Measurements from ENCODE around the gene TMPO.
"Not testable (repeated sequence)": the region's sequence is repeated elsewhere in the genome, so short reads cannot be mapped to it uniquely, and the experiment has no call there.

TMPO gene

GRCh38 chr12:98515287-98516110 lies at the start of gene TMPO:
Gene TMPO, plus strand, starts transcription at chr12:98515590. Its CDS starts 278 bp downstream, at chr12:98515868.
- DNase-seq (ENCODE audit: low spot score): peak; percentile 99

GRCh38 chr12:98465950-98466602 lies 49.3 kb upstream of the TMPO start:
- DNase-seq (ENCODE audit: low spot score): no peak

GRCh38 chr12:98466640-98467400 lies 48.6 kb upstream of the TMPO start:
- DNase-seq (ENCODE audit: low spot score): no peak

- no peak for DNase-seq (ENCODE audit: low spot score)
Observed at GRCh38 chr12:98469109-98469508, 46.3 kb upstream of the TMPO start.

GRCh38 chr12:98470469-98471082 lies 44.8 kb upstream of the TMPO start:
- DNase-seq (ENCODE audit: low spot score): no peak

- DNase-seq (ENCODE audit: low spot score): no peak
Observed at GRCh38 chr12:98471085-98471484, 44.3 kb upstream of the TMPO start.

- no peak for DNase-seq (ENCODE audit: low spot score)
Observed at GRCh38 chr12:98475565-98475908, 39.9 kb upstream of the TMPO start.

GRCh38 chr12:98478606-98479005 lies 36.8 kb upstream of the TMPO start:
- DNase-seq (ENCODE audit: low spot score): no peak

- no peak for DNase-seq (ENCODE audit: low spot score)
Observed at GRCh38 chr12:98483621-98484503, 31.5 kb upstream of the TMPO start.

- no peak for DNase-seq (ENCODE audit: low spot score)
Observed at GRCh38 chr12:98485792-98486340, 29.5 kb upstream of the TMPO start.

- DNase-seq (ENCODE audit: low spot score): not testable (repeated sequence)
Observed at GRCh38 chr12:98488416-98488815, 27.0 kb upstream of the TMPO start.

GRCh38 chr12:98489176-98489575 lies 26.2 kb upstream of the TMPO start:
- DNase-seq (ENCODE audit: low spot score): no peak

- peak; percentile 92 for DNase-seq (ENCODE audit: low spot score)
Observed at GRCh38 chr12:98490501-98491453, 24.6 kb upstream of the TMPO start.

- DNase-seq (ENCODE audit: low spot score): no peak
Observed at GRCh38 chr12:98492580-98493140, 22.7 kb upstream of the TMPO start.

- DNase-seq (ENCODE audit: low spot score): not testable (repeated sequence)
Observed at GRCh38 chr12:98501266-98501629, 14.1 kb upstream of the TMPO start.

- DNase-seq (ENCODE audit: low spot score): peak; percentile 95
Observed at GRCh38 chr12:98503342-98503591, 12.1 kb upstream of the TMPO start.

- DNase-seq (ENCODE audit: low spot score): peak; percentile 97
Observed at GRCh38 chr12:98503592-98504367, 11.6 kb upstream of the TMPO start.

GRCh38 chr12:98504368-98504617 lies 11.1 kb upstream of the TMPO start:
- no peak for DNase-seq (ENCODE audit: low spot score)

GRCh38 chr12:98509063-98509462 lies 6.3 kb upstream of the TMPO start:
- DNase-seq (ENCODE audit: low spot score): no peak

All from left forelimb (tissue), 1 donor.